Neural cell (in vitro differentiated cells): Measurements from ENCODE around the gene PHOSPHO2. TPM values are rescaled to one million over a fixed set of nuclear protein-coding genes. Genes with fewer than 3 reads are reported as not detected.

ENCODE experiments used
- H2AFZ ChIP-seq: fragments of 200-600, 300-800 bp; sonication (generic), shearing (Covaris generic); 2 replicates; pipeline ENCODE4 v1.6.0; 2014; ENCODE audit warnings: low read depth, mild to moderate bottlenecking, antibody characterized with exemption, low read length, moderate library complexity
- H3F3A ChIP-seq: fragments of 200-600 bp; shearing (Covaris generic); 2 replicates; pipeline ENCODE4 v1.6.1; 2016; ENCODE audit warnings: mild to moderate bottlenecking, moderate library complexity, mixed read lengths, antibody characterized with exemption, low read length; ENCODE audit not compliant: insufficient read depth, poor library complexity, severe bottlenecking
- H3K27ac ChIP-seq: fragments of 200-600, 300-800 bp; sonication (generic), shearing (Covaris generic); 2 replicates; pipeline ENCODE4 v1.5.1; 2014; ENCODE audit warnings: mild to moderate bottlenecking, low read length, moderate library complexity
- H3K27me3 ChIP-seq: fragments of 300-800, 200-600 bp; sonication (generic), shearing (Covaris generic); 2 replicates; pipeline ENCODE4 v1.6.0; 2014; ENCODE audit warnings: mild to moderate bottlenecking, low read depth, low read length, moderate library complexity; ENCODE audit not compliant: insufficient read depth
- H3K36me3 ChIP-seq: fragments of 300-800, 200-600 bp; sonication (generic), shearing (Covaris generic); 2 replicates; pipeline ENCODE4 v1.5.1; 2014; ENCODE audit warnings: mild to moderate bottlenecking, antibody characterized with exemption, low read length, moderate library complexity; ENCODE audit not compliant: insufficient read depth
- H3K4me2 ChIP-seq: fragments of 300-800, 200-600 bp; sonication (generic), shearing (Covaris generic); 2 replicates; pipeline ENCODE4 v1.6.0; 2014; ENCODE audit warnings: mild to moderate bottlenecking, low read length
- H3K4me3 ChIP-seq: fragments of 300-800, 200-600 bp; sonication (generic), shearing (Covaris generic); 2 replicates; pipeline ENCODE4 v1.5.1; 2014; ENCODE audit warnings: mild to moderate bottlenecking, low read length, moderate library complexity
- H3K79me2 ChIP-seq: fragments of 200-600 bp; shearing (Covaris generic); replicated peaks from 2 replicates; pipeline ENCODE4 v1.6.0; 2014; ENCODE audit warnings: mild to moderate bottlenecking, low read length, moderate library complexity; ENCODE audit not compliant: insufficient read depth
- H3K9ac ChIP-seq: fragments of 300-800, 200-600 bp; sonication (generic), shearing (Covaris generic); 2 replicates; pipeline ENCODE4 v1.6.1; 2016; ENCODE audit warnings: mild to moderate bottlenecking, low read length, mixed read lengths
- H3K9me2 ChIP-seq: fragments of 200-600 bp; shearing (Covaris generic); 2 replicates; pipeline ENCODE4 v1.6.1; 2016; ENCODE audit warnings: mild to moderate bottlenecking, low read length, mixed read lengths; ENCODE audit not compliant: insufficient read depth
- H3K9me3 ChIP-seq: fragments of 200-600, 300-800 bp; sonication (generic), shearing (Covaris generic); 2 replicates; pipeline ENCODE4 v1.6.1; 2016; ENCODE audit warnings: mild to moderate bottlenecking, mixed run types, low read length, moderate library complexity, mixed read lengths
- H4K20me1 ChIP-seq: fragments of 200-600 bp; shearing (Covaris generic); 2 replicates; pipeline ENCODE4 v1.6.1; 2016; ENCODE audit warnings: mild to moderate bottlenecking, mixed run types; ENCODE audit not compliant: insufficient read depth
- CTCF ChIP-seq: fragments of 450-650 bp; IDR thresholded peaks from 2 replicates; pipeline ENCODE4 v1.5.1; 2014; ENCODE audit warnings: antibody characterized with exemption, mild to moderate bottlenecking, moderate library complexity; ENCODE audit not compliant: poor library complexity, severe bottlenecking
- EP300 ChIP-seq: fragments of 450-650 bp; conservative IDR thresholded peaks from 2 replicates; pipeline ENCODE4 v1.6.1; 2014; ENCODE audit warnings: antibody characterized with exemption, mild to moderate bottlenecking, moderate library complexity; ENCODE audit not compliant: poor library complexity, severe bottlenecking
- EZH2 ChIP-seq: fragments of 200-600, 300-800 bp; shearing (Covaris generic), sonication (generic); IDR thresholded peaks from 2 replicates; pipeline ENCODE4 v1.6.1; 2014; ENCODE audit warnings: antibody characterized with exemption, low read length, borderline replicate concordance, mild to moderate bottlenecking; ENCODE audit not compliant: insufficient read depth, poor library complexity, severe bottlenecking
- MXI1 ChIP-seq: fragments of 450-650 bp; conservative IDR thresholded peaks from 2 replicates; pipeline ENCODE4 v1.6.1; 2014; ENCODE audit warnings: antibody characterized with exemption, mild to moderate bottlenecking; ENCODE audit not compliant: poor library complexity, severe bottlenecking
- POLR2AphosphoS5 ChIP-seq: IDR thresholded peaks from 2 replicates; pipeline ENCODE4 v1.6.1; 2012
- RAD21 ChIP-seq: fragments of 450-650 bp; conservative IDR thresholded peaks from 2 replicates; pipeline ENCODE4 v1.6.1; 2014; ENCODE audit warnings: antibody characterized with exemption, mild to moderate bottlenecking, moderate library complexity
- REST ChIP-seq: IDR thresholded peaks from 2 replicates; pipeline ENCODE4 v1.6.1; 2012; ENCODE audit warnings: borderline replicate concordance
- SMC3 ChIP-seq: fragments of 450-650 bp; conservative IDR thresholded peaks from 2 replicates; pipeline ENCODE4 v1.6.1; 2014; ENCODE audit warnings: antibody characterized with exemption, mild to moderate bottlenecking, moderate library complexity; ENCODE audit not compliant: poor library complexity
- TAF1 ChIP-seq: IDR thresholded peaks from 2 replicates; pipeline ENCODE4 v1.6.1; 2012; ENCODE audit warnings: low read depth
- polyA plus RNA-seq: library from polyadenylated mRNA; depleted of rRNA; stranded (reverse); fragments of >200 nt; gene quantifications from 2 replicates; pipeline ENCODE4 v1.2.3, GENCODE V29; 2014

Gene PHOSPHO2
- polyA plus RNA-seq, 1 donor from 2014 or later, result 25.4 TPM

- Histone ChIP-seq H3K4me2 (no peak overlapping the region), H3K9me2 (no peaks in the 10 kb centered on the region), H3K4me3 (no peak overlapping the region), H3K9me3 (no peaks in the 10 kb centered on the region), H3F3A (no peaks in the 10 kb centered on the region), H3K27me3 (no peaks in the 10 kb centered on the region), H3K79me2 (no peaks in the 10 kb centered on the region), H2AFZ (no peak overlapping the region), H3K36me3 (no peaks in the 10 kb centered on the region), H3K9ac (no peak overlapping the region), H4K20me1 (no peaks in the 10 kb centered on the region), H3K27ac (no peak overlapping the region)
- TF ChIP-seq SMC3 (no peak), POLR2AphosphoS5 (no peak), EP300 (no peak), MXI1 (no peak)
These were observed 19.1 kb downstream of the PHOSPHO2 start for GRCh38 chr2:169713331-169713730.

GRCh38 chr2:169714699-169715098 is 20.4 kb downstream of the PHOSPHO2 start:
- Histone ChIP-seq H3K27me3 (no peaks in the 10 kb centered on the region), H3K79me2 (no peaks in the 10 kb centered on the region), H3K36me3 (no peaks in the 10 kb centered on the region), H3K9me3 (no peaks in the 10 kb centered on the region), H3K4me3 (no peak overlapping the region), H2AFZ (no peak overlapping the region), H3K27ac (no peak overlapping the region), H3F3A (no peaks in the 10 kb centered on the region), H3K9ac (no peak overlapping the region), H3K4me2 (no peak overlapping the region), H3K9me2 (no peaks in the 10 kb centered on the region), H4K20me1 (no peaks in the 10 kb centered on the region)
- no peak for TF ChIP-seq EP300
- TF ChIP-seq RAD21, result no peak
- no peak for TF ChIP-seq EZH2
- TF ChIP-seq REST, result no peak
- no peak for TF ChIP-seq MXI1
- TF ChIP-seq SMC3, result no peak
- no peak for TF ChIP-seq TAF1
- no peak for TF ChIP-seq POLR2AphosphoS5
- TF ChIP-seq CTCF, result no peak
